ENCODE measurements around the gene DPP10.

The DPP10 gene

GRCh38 chr2:115162494-115163293 lies 720.3 kb downstream of the DPP10 start:
- Histone ChIP-seq H3K27ac (ENCODE audit: low read depth, low read length) (no peak overlapping the region), H3K4me3 (ENCODE audit: low read depth in 1 of 2, low read length in 2 of 2) (no peak overlapping the region)

GRCh38 chr2:115163572-115163971 lies 721.1 kb downstream of the DPP10 start:
- H3K4me3 ChIP-seq (ENCODE audit: low read depth in 1 of 2, low read length in 2 of 2) = no peak overlapping the region
- H3K27ac ChIP-seq (ENCODE audit: low read depth, low read length) = no peak overlapping the region
- H3K27me3 ChIP-seq (ENCODE audit: control insufficient read depth in 1 of 2, insufficient read depth in 2 of 2, low read length in 2 of 2) = peaks cover 8 to 21% of the 10 kb centered on the region in 2 donors
- H3K9me3 ChIP-seq (ENCODE audit: low read length) = no peaks in the 10 kb centered on the region
- H3K36me3 ChIP-seq (ENCODE audit: insufficient read depth, low read length) = no peaks in the 10 kb centered on the region
- no peaks in the 10 kb centered on the region for H3K4me1 ChIP-seq (ENCODE audit: insufficient read depth, low read length)
- no peak overlapping the region for H3K9ac ChIP-seq (ENCODE audit: low read length)

More at GRCh38 chr2:115162494-115163293, 720.3 kb downstream of the DPP10 start:
- Histone ChIP-seq H3K4me1 (ENCODE audit: insufficient read depth, low read length) (no peaks in the 10 kb centered on the region), H3K9ac (ENCODE audit: low read length) (no peak overlapping the region), H3K9me3 (ENCODE audit: low read length) (no peaks in the 10 kb centered on the region), H3K27me3 (ENCODE audit: control insufficient read depth in 1 of 2, insufficient read depth in 2 of 2, low read length in 2 of 2) (peaks cover 8 to 21% of the 10 kb centered on the region in 2 donors), H3K36me3 (ENCODE audit: insufficient read depth, low read length) (no peaks in the 10 kb centered on the region)

- H3K36me3 ChIP-seq (ENCODE audit: insufficient read depth, low read length) = no peaks in the 10 kb centered on the region
- H3K9me3 ChIP-seq (ENCODE audit: low read length) = no peaks in the 10 kb centered on the region
- no peak overlapping the region for H3K4me3 ChIP-seq (ENCODE audit: low read depth in 1 of 2, low read length in 2 of 2)
- H3K9ac ChIP-seq (ENCODE audit: low read length) = no peak overlapping the region
- H3K27me3 ChIP-seq (ENCODE audit: control insufficient read depth in 1 of 2, insufficient read depth in 2 of 2, low read length in 2 of 2) = peaks cover 8 to 21% of the 10 kb centered on the region in 2 donors
- H3K4me1 ChIP-seq (ENCODE audit: insufficient read depth, low read length) = no peaks in the 10 kb centered on the region
- H3K27ac ChIP-seq (ENCODE audit: low read depth, low read length) = no peak overlapping the region
These were observed 723.2 kb downstream of the DPP10 start for GRCh38 chr2:115165529-115166109.

GRCh38 chr2:115168457-115168856 lies 726.0 kb downstream of the DPP10 start:
- Histone ChIP-seq H3K36me3 (ENCODE audit: insufficient read depth, low read length) (no peaks in the 10 kb centered on the region), H3K4me3 (ENCODE audit: low read depth in 1 of 2, low read length in 2 of 2) (no peak overlapping the region), H3K27me3 (ENCODE audit: control insufficient read depth in 1 of 2, insufficient read depth in 2 of 2, low read length in 2 of 2) (peaks cover 0 to 3% of the 10 kb centered on the region in 2 donors), H3K9ac (ENCODE audit: low read length) (no peak overlapping the region), H3K27ac (ENCODE audit: low read depth, low read length) (no peak overlapping the region), H3K4me1 (ENCODE audit: insufficient read depth, low read length) (no peaks in the 10 kb centered on the region), H3K9me3 (ENCODE audit: low read length) (no peaks in the 10 kb centered on the region)

GRCh38 chr2:115169814-115170213 lies 727.4 kb downstream of the DPP10 start:
- H3K27me3 ChIP-seq (ENCODE audit: control insufficient read depth in 1 of 2, insufficient read depth in 2 of 2, low read length in 2 of 2) = no peaks in the 10 kb centered on the region
- H3K9ac ChIP-seq (ENCODE audit: low read length) = no peak overlapping the region
- no peaks in the 10 kb centered on the region for H3K4me1 ChIP-seq (ENCODE audit: insufficient read depth, low read length)
- no peak overlapping the region for H3K27ac ChIP-seq (ENCODE audit: low read depth, low read length)
- no peaks in the 10 kb centered on the region for H3K36me3 ChIP-seq (ENCODE audit: insufficient read depth, low read length)
- H3K9me3 ChIP-seq (ENCODE audit: low read length) = no peaks in the 10 kb centered on the region
- no peak overlapping the region for H3K4me3 ChIP-seq (ENCODE audit: low read depth in 1 of 2, low read length in 2 of 2)

GRCh38 chr2:115171751-115172150 lies 729.3 kb downstream of the DPP10 start:
- H3K27ac ChIP-seq (ENCODE audit: low read depth, low read length) = no peak overlapping the region
- H3K9me3 ChIP-seq (ENCODE audit: low read length) = no peaks in the 10 kb centered on the region
- H3K36me3 ChIP-seq (ENCODE audit: insufficient read depth, low read length) = no peaks in the 10 kb centered on the region
- H3K27me3 ChIP-seq (ENCODE audit: control insufficient read depth in 1 of 2, insufficient read depth in 2 of 2, low read length in 2 of 2) = no peaks in the 10 kb centered on the region
- H3K4me1 ChIP-seq (ENCODE audit: insufficient read depth, low read length) = no peaks in the 10 kb centered on the region
- H3K4me3 ChIP-seq (ENCODE audit: low read depth in 1 of 2, low read length in 2 of 2) = no peak overlapping the region
- no peak overlapping the region for H3K9ac ChIP-seq (ENCODE audit: low read length)

- Histone ChIP-seq H3K27ac (ENCODE audit: low read depth, low read length) (no peak overlapping the region), H3K27me3 (ENCODE audit: control insufficient read depth in 1 of 2, insufficient read depth in 2 of 2, low read length in 2 of 2) (no peaks in the 10 kb centered on the region), H3K4me3 (ENCODE audit: low read depth in 1 of 2, low read length in 2 of 2) (no peak overlapping the region)
These were observed 732.2 kb downstream of the DPP10 start for GRCh38 chr2:115174651-115175050.

GRCh38 chr2:115183144-115183543 lies 740.7 kb downstream of the DPP10 start:
- no peaks in the 10 kb centered on the region for H3K9me3 ChIP-seq (ENCODE audit: low read length)
- no peak overlapping the region for H3K4me3 ChIP-seq (ENCODE audit: low read depth in 1 of 2, low read length in 2 of 2)
- H3K27ac ChIP-seq (ENCODE audit: low read depth, low read length) = no peak overlapping the region
- no peaks in the 10 kb centered on the region for H3K4me1 ChIP-seq (ENCODE audit: insufficient read depth, low read length)
- no peak overlapping the region for H3K9ac ChIP-seq (ENCODE audit: low read length)
- no peaks in the 10 kb centered on the region for H3K36me3 ChIP-seq (ENCODE audit: insufficient read depth, low read length)
- no peaks in the 10 kb centered on the region for H3K27me3 ChIP-seq (ENCODE audit: control insufficient read depth in 1 of 2, insufficient read depth in 2 of 2, low read length in 2 of 2)

More at GRCh38 chr2:115174651-115175050, 732.2 kb downstream of the DPP10 start:
- H3K4me1 ChIP-seq (ENCODE audit: insufficient read depth, low read length) = no peaks in the 10 kb centered on the region
- H3K36me3 ChIP-seq (ENCODE audit: insufficient read depth, low read length) = no peaks in the 10 kb centered on the region
- no peaks in the 10 kb centered on the region for H3K9me3 ChIP-seq (ENCODE audit: low read length)
- no peak overlapping the region for H3K9ac ChIP-seq (ENCODE audit: low read length)

GRCh38 chr2:115190459-115190858 lies 748.0 kb downstream of the DPP10 start:
- no peak overlapping the region for H3K4me3 ChIP-seq (ENCODE audit: low read depth in 1 of 2, low read length in 2 of 2)
- H3K27ac ChIP-seq (ENCODE audit: low read depth, low read length) = no peak overlapping the region
- no peaks in the 10 kb centered on the region for H3K27me3 ChIP-seq (ENCODE audit: control insufficient read depth in 1 of 2, insufficient read depth in 2 of 2, low read length in 2 of 2)

GRCh38 chr2:115194623-115195022 lies 752.2 kb downstream of the DPP10 start:
- Histone ChIP-seq H3K9me3 (ENCODE audit: low read length) (no peaks in the 10 kb centered on the region), H3K27me3 (ENCODE audit: control insufficient read depth in 1 of 2, insufficient read depth in 2 of 2, low read length in 2 of 2) (no peaks in the 10 kb centered on the region)

More at GRCh38 chr2:115190459-115190858, 748.0 kb downstream of the DPP10 start:
- H3K9ac ChIP-seq (ENCODE audit: low read length) = no peak overlapping the region
- no peaks in the 10 kb centered on the region for H3K9me3 ChIP-seq (ENCODE audit: low read length)
- no peaks in the 10 kb centered on the region for H3K4me1 ChIP-seq (ENCODE audit: insufficient read depth, low read length)
- no peaks in the 10 kb centered on the region for H3K36me3 ChIP-seq (ENCODE audit: insufficient read depth, low read length)

GRCh38 chr2:115196587-115196986 lies 754.1 kb downstream of the DPP10 start:
- no peak overlapping the region for H3K4me3 ChIP-seq (ENCODE audit: low read depth in 1 of 2, low read length in 2 of 2)
- H3K9me3 ChIP-seq (ENCODE audit: low read length) = no peaks in the 10 kb centered on the region
- no peaks in the 10 kb centered on the region for H3K36me3 ChIP-seq (ENCODE audit: insufficient read depth, low read length)
- H3K27ac ChIP-seq (ENCODE audit: low read depth, low read length) = no peak overlapping the region
- H3K27me3 ChIP-seq (ENCODE audit: control insufficient read depth in 1 of 2, insufficient read depth in 2 of 2, low read length in 2 of 2) = no peaks in the 10 kb centered on the region
- H3K4me1 ChIP-seq (ENCODE audit: insufficient read depth, low read length) = peaks cover 10% of the 10 kb centered on the region
- no peak overlapping the region for H3K9ac ChIP-seq (ENCODE audit: low read length)

More at GRCh38 chr2:115194623-115195022, 752.2 kb downstream of the DPP10 start:
- no peak overlapping the region for H3K9ac ChIP-seq (ENCODE audit: low read length)
- H3K4me1 ChIP-seq (ENCODE audit: insufficient read depth, low read length) = no peaks in the 10 kb centered on the region
- H3K4me3 ChIP-seq (ENCODE audit: low read depth in 1 of 2, low read length in 2 of 2) = no peak overlapping the region
- no peak overlapping the region for H3K27ac ChIP-seq (ENCODE audit: low read depth, low read length)
- H3K36me3 ChIP-seq (ENCODE audit: insufficient read depth, low read length) = no peaks in the 10 kb centered on the region
